GM12801 (cell line): ENCODE measurements around the gene CLASP1.

Experiments
- TF ChIP-seq, protein P1 (sequence below): IDR thresholded peaks from one replicate; pipeline ENCODE4 v1.5.1; 2011; ENCODE audit warnings: control low read depth; ENCODE audit not compliant: insufficient read length; ENCODE audit errors: extremely low read depth

CLASP1 gene

DNA sequence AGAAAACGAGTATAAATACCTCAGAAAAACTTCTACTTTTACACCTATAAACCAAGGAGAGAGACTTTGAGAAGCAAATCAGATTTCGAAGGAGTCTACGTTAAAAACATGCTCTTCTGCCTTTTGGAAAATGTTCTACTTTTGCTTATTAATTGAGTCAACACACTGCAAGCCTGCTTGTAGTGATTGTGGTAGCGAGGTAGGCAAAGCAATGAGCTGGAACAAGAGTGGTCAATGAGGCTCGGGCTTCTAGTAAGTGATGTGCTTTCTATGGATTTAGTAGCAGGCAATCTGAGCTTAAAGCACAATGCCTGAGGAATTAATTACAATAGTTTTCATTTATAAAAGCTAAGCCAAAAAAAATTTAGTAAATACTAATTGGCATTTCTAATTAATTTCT, 260.9 kb downstream of the CLASP1 start:
- TF ChIP-seq, protein P1, sequence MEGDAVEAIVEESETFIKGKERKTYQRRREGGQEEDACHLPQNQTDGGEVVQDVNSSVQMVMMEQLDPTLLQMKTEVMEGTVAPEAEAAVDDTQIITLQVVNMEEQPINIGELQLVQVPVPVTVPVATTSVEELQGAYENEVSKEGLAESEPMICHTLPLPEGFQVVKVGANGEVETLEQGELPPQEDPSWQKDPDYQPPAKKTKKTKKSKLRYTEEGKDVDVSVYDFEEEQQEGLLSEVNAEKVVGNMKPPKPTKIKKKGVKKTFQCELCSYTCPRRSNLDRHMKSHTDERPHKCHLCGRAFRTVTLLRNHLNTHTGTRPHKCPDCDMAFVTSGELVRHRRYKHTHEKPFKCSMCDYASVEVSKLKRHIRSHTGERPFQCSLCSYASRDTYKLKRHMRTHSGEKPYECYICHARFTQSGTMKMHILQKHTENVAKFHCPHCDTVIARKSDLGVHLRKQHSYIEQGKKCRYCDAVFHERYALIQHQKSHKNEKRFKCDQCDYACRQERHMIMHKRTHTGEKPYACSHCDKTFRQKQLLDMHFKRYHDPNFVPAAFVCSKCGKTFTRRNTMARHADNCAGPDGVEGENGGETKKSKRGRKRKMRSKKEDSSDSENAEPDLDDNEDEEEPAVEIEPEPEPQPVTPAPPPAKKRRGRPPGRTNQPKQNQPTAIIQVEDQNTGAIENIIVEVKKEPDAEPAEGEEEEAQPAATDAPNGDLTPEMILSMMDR = no peak

DNA sequence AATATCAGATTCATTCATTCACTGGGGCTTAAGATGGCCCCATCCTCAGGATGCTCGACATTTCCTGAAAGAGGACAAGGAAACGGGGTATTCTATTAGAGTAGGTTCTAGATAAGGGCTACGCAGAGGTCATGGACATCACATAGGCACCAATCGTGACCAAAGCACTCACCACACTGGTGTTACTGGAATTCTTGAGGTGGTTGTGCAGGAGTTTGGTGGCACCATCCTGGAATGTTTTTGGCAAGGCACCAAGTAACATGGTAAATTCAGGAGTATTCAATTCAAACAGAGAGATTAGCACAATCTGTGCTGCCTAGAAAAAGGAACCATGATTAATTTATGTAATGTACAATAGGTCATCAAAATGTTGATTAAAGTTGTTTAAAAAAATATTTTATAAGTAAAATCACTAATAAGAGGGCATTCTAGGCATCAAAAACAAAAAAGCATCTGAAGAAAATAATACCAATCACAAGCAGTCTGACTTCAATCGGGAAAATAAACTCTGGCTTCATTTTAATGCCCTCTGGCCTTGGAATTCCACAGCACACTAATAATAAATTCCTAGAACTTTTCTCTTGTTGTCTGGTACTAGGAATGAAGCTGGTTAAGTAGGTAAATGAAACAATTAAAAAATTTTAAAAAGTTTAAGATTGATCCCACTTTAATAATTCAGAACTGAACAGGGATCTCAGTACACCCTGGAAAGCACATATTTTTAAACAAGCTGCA, 261.5 kb downstream of the CLASP1 start:
- TF ChIP-seq, protein P1 = no peak

DNA sequence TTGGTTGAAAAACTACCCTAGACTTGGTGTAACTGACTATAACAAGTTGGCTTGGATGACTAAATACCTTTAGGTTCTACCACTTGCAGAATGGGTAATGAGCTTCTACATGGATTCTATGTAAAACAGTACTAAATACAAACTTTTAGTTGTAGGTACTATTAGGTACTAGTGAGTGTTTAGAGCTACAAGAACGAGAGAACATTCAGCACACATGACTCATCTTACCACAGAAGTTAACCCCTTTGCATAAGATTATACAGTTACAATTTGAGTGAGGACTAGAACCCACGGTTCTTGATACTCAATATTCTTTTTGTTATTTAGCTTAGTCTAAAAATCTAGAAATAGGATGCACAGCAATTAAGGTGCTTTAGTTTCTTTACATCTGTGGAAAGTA, 262.6 kb downstream of the CLASP1 start:
- TF ChIP-seq, protein P1 = no peak

DNA sequence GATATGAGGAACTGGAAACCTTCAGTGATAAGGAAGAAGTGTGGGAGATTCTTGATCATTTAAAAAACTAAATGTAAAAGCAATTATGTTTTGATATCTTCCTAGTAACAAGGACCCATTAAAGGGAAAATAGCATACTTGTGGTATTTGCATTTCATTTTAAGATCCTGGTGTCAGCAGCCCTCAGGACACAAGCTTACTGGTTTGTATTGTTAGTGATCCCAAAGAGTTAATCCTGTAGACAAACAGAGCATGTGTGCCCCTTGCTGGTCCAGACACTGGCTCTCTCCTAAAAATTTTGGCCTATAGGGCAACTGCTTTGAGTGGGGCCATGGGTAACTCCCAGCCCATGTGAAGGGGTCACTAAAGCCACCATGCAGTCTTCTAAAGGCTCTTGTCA, 263.2 kb downstream of the CLASP1 start:
- TF ChIP-seq, protein P1 = no peak

DNA sequence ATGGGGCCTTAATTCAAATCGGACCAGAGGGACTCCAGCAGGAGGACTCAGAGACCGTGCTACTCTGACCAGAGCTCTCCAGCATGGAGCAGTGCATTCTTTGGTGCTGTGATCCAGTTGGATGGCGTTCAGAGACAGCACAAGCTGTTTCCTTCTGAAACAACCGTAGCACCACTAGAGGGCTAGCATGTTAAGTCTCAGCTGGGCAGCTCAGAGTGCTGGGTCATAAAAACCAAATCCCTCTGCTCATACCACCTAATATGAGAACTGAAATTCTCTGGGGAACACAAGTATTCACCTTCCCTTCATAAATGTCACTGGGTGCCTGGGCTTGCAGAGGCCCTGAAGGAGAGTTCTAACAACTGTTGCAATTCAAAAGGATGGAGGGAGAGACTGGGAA, 266.5 kb downstream of the CLASP1 start:
- TF ChIP-seq, protein P1 = no peak

DNA sequence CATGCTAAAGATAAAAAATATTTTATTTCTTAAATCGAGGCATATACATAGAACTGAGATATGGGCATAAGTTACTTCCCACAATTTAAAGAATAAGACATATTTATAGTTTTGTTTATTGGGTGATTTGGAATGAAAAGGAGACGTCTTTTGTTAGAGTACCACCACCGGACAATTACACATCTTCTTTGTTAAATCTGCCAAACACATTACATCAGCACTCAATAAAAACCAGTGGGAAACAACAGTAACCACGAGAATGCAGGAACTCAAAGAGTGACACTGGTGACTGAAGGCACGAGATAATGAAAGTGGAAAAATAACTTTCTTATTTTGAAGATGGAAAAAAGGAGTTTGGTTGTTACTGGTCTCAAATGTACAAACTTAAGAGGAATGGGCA, 271.6 kb downstream of the CLASP1 start:
- TF ChIP-seq, protein P1 = no peak

DNA sequence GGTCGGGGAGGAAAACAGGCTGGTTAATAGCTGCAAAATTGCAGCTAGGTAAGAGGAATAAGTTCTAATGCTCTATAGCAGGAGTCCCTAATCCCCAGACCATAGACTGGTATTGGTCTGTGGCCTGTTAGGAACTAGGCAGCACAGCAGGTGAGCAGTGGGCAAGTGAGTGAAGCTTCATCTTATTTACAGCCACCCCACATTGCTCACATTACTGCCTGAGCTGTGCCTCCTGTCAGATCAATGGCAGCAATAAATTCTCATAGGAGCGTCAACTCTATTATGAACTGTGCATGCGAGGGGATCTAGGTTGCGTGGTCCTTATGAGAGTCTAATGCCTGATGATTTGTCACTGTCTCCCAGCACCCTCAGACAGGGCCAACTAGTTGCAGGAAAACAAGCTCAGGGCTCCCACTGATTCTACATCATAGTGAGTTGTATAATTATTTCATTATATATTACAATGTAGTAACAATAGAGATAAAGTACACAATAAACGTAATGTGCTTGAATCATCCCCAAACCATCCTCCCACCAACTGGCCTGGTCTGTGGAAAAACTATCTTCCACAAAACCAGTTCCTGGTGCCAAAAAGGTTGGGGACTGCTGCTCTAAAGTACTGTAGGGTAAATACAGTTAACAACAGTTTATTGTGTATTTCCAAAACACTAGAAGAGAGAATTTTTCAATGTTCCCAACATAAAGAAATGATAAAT, 272.6 kb downstream of the CLASP1 start:
- TF ChIP-seq, protein P1 = no peak
